Measurements from ENCODE around the gene SH3PXD2B.
"Not testable (repeated sequence)": the region's sequence is repeated elsewhere in the genome, so short reads cannot be mapped to it uniquely, and the experiment has no call there.

Gene SH3PXD2B

DNA sequence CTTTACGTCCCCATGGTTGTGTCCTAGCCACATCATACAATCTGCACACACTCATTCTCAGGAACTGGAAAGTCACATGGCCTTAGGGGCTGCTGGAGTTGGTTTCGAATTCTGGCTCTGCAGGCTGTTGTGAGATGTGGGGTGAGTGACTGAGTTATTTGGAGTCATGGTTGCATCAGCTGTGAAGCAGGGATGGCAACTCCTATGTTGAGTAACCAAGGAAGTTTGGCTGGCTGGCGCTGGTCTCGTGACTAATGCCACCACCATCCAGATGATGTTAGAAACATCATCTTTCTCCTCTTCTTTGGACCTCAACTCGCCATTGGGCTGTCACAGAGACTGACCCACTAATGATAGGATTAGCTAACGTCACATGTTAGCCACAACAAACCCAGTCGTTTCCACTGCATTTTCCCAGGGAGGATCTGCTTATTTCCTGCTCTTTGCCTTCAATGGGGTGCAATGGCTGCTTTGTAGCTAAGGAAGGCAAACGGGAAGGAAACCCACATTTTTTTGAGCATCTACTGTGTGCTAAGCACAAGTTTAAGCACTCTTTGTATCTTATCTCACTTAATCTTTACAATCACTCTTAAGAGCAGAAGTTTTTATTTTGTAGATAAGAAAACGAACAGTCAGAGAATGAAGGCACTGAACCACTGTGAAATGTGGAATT lies 92.6 kb downstream of the SH3PXD2B start:
- FAIRE-seq: no peak
- DNase-seq (ENCODE audit: insufficient read length, low spot score): no peak
- TF ChIP-seq, protein P1, sequence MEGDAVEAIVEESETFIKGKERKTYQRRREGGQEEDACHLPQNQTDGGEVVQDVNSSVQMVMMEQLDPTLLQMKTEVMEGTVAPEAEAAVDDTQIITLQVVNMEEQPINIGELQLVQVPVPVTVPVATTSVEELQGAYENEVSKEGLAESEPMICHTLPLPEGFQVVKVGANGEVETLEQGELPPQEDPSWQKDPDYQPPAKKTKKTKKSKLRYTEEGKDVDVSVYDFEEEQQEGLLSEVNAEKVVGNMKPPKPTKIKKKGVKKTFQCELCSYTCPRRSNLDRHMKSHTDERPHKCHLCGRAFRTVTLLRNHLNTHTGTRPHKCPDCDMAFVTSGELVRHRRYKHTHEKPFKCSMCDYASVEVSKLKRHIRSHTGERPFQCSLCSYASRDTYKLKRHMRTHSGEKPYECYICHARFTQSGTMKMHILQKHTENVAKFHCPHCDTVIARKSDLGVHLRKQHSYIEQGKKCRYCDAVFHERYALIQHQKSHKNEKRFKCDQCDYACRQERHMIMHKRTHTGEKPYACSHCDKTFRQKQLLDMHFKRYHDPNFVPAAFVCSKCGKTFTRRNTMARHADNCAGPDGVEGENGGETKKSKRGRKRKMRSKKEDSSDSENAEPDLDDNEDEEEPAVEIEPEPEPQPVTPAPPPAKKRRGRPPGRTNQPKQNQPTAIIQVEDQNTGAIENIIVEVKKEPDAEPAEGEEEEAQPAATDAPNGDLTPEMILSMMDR (IDR thresholded peaks at IDR 0.05; ENCODE audit: insufficient read depth, missing control alignments): no peak

DNA sequence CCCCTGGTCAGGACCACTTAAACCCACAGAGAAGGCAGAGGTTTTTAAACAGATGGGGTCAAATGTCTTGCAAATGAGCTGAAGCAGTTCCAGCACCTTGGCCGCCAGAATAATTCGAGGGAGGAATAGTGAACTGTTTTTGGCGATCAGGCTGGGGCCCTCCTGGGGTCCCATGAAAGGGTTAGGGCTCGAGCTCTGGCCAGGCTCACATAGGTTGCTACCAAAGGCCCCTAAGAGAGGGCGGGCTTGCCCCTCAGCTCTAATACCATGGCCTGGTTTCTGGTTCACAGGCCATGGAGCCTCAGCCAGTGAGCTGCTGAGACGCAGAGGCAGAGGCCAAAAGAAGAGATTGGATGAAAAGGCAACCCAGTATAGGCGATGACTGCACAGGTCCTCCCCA lies 96.0 kb downstream of the SH3PXD2B start:
- FAIRE-seq: no peak
- no peak for DNase-seq (ENCODE audit: insufficient read length, low spot score)
- TF ChIP-seq, protein P1 (IDR thresholded peaks at IDR 0.05; ENCODE audit: insufficient read depth, missing control alignments): no peak

DNA sequence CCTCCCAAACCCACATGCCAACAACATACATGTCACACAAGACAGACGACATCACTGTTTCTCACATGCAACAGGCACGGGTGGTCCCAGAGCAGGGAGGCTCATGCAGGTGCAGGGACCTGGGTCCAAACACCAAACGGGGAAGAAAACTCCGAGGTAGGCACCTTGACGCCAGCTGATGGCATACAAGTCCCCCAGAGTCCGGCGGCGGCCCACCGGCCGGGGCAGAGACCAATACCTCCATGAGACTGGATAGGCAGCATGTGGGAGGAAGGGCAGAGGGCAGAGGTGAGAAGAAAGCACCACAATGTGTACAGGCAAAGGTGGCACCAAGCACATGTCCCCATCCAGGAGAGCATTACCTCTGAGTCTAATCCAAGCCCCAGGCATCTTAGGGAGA lies 97.8 kb downstream of the SH3PXD2B start:
- DNase-seq (ENCODE audit: insufficient read length, low spot score) (no peak), FAIRE-seq (no peak)
- TF ChIP-seq, protein P1 (IDR thresholded peaks at IDR 0.05; ENCODE audit: insufficient read depth, missing control alignments): no peak

DNA sequence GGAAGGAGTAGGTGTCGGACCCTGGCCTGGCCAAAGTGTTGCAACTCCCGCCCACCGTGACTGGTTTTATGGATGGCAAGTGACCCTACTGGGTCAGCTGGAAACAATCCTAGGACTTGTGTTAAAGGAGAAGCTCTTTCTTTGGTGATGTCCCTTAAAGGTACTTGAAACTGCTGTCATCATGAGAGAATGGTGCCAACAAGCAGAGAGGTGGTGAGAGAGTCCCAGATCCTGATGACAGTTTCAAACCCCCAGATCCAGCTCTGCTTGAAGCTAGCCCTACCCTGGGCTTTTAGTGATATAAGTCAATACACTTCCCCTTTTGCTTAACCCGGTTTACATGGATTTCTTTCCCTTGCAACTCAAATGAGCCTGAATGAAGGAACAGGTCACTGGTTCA lies 98.3 kb downstream of the SH3PXD2B start:
- no peak for DNase-seq (ENCODE audit: insufficient read length, low spot score)
- TF ChIP-seq, protein P1 (IDR thresholded peaks at IDR 0.05; ENCODE audit: insufficient read depth, missing control alignments): no peak
- FAIRE-seq: no peak

DNA sequence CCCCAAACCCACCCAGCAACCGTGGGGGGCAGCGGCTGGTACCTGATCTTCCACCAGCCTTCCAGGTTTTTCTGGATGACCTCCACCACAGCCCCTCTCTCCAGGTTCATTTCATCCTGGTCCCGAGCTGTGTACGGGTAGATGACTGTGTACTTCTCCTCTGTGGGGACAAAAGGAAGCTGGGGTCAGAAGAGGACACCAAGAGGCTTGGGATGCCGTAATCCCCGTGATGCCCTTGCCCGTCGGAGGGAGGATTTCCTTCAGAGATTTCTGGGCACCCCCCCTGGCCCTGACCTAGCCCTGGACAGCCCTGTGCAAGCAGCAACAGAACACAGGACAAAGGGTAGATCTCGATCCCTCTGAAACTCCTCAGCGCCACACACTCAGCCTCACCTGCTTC lies 100.5 kb downstream of the SH3PXD2B start:
- FAIRE-seq (no peak), DNase-seq (ENCODE audit: insufficient read length, low spot score) (no peak)
- TF ChIP-seq, protein P1 (IDR thresholded peaks at IDR 0.05; ENCODE audit: insufficient read depth, missing control alignments): no peak

DNA sequence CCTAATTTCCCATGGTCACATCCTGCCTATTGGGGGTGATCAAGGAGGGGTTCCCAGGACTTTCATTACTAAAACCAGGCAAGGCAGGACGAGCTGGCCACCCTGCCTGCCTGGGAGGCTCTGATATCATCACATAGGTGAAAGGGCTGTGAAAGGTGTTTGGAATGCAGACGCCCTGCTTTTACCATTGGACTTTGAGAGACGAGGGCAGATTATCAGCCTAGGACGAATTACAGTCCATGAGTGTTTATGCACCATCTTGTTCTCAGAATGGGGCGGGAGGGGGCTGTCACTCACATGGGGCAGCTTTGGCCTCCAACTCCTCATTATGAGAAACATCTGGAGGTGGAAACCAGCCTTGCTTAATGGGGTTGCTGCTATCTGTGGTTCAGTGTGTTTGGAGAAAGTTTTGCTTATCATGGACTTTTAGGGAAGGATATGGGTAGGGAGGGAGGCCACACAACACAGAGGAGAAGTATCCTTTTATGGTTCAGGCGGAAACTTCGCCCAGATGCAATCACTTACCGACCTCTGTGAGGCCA lies 101.0 kb downstream of the SH3PXD2B start:
- TF ChIP-seq, protein P1 (IDR thresholded peaks at IDR 0.05; ENCODE audit: insufficient read depth, missing control alignments): no peak
- no peak for FAIRE-seq
- DNase-seq (ENCODE audit: insufficient read length, low spot score): no peak

DNA sequence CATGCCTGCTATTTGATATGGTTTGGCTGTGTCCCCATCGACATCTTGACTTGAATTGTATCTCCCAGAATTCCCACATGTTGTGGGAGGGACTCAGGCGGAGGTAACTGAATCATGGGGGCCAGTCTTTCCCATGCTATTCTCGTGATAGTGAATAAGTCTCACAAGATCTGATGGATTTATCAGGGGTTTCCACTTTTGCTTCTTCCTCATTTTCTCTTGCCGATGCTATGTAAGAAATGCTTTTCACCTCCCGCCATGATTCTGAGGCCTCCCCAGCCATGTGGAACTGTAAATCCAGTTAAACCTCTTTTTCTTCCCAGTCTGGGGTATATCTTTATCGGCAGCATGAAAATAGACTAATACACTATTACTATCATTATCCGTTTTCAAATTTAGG lies 101.8 kb downstream of the SH3PXD2B start:
- not testable (repeated sequence) for DNase-seq (ENCODE audit: insufficient read length, low spot score); FAIRE-seq
